ENCODE measurements around the gene ADD3.

Gene ADD3

GRCh38 chr10:110168601-110169481, 161.1 kb downstream of the ADD3 start:
- Histone ChIP-seq H3K9me2 (replicated peaks; ENCODE audit: low read depth, low read length) (no peaks in the 10 kb centered on the region), H3K27me3 (ENCODE audit: insufficient read depth, low read length, poor library complexity, severe bottlenecking) (peaks cover 82% of the 10 kb centered on the region), H3K36me3 (ENCODE audit: insufficient read depth, low read length) (no peaks in the 10 kb centered on the region), H3K4me3 (ENCODE audit: low read length, poor library complexity, severe bottlenecking) (no peak overlapping the region), H3K9ac (ENCODE audit: low read depth, low read length, poor library complexity, severe bottlenecking) (no peak overlapping the region), H3K79me2 (ENCODE audit: insufficient read depth, low read length) (no peaks in the 10 kb centered on the region), H3K9me3 (ENCODE audit: insufficient read depth, low read depth, low read length) (no peaks in the 10 kb centered on the region), H3K4me1 (ENCODE audit: insufficient read depth, low read length, poor library complexity, severe bottlenecking) (no peaks in the 10 kb centered on the region), H3F3A (ENCODE audit: low read depth) (no peaks in the 10 kb centered on the region), H2AFZ (ENCODE audit: low read length) (no peak overlapping the region), H4K20me1 (ENCODE audit: insufficient read depth, low read length, poor library complexity, severe bottlenecking) (no peaks in the 10 kb centered on the region), H3K4me2 (ENCODE audit: low read depth, low read length, poor library complexity, severe bottlenecking) (no peak overlapping the region)
- TF ChIP-seq EZH2phosphoT487 (IDR thresholded peaks at IDR 0.05; ENCODE audit: borderline replicate concordance) = no peak
- no peak for TF ChIP-seq CTCF (conservative IDR thresholded peaks at IDR 0.05; ENCODE audit: low read length)

GRCh38 chr10:110169586-110169985, 161.8 kb downstream of the ADD3 start:
- Histone ChIP-seq H4K20me1 (ENCODE audit: insufficient read depth, low read length, poor library complexity, severe bottlenecking) (no peaks in the 10 kb centered on the region), H3K9me2 (replicated peaks; ENCODE audit: low read depth, low read length) (no peaks in the 10 kb centered on the region)

GRCh38 chr10:110170142-110170971, 162.6 kb downstream of the ADD3 start:
- TF ChIP-seq CTCF (conservative IDR thresholded peaks at IDR 0.05; ENCODE audit: low read length) (no peak), EZH2phosphoT487 (IDR thresholded peaks at IDR 0.05; ENCODE audit: borderline replicate concordance) (no peak)
- no peak overlapping the region for H3K4me2 ChIP-seq (ENCODE audit: low read depth, low read length, poor library complexity, severe bottlenecking)
- no peak overlapping the region for H2AFZ ChIP-seq (ENCODE audit: low read length)

More at GRCh38 chr10:110169586-110169985, 161.8 kb downstream of the ADD3 start:
- peaks cover 82% of the 10 kb centered on the region for H3K27me3 ChIP-seq (ENCODE audit: insufficient read depth, low read length, poor library complexity, severe bottlenecking)
- H3K4me3 ChIP-seq (ENCODE audit: low read length, poor library complexity, severe bottlenecking) = no peak overlapping the region
- H3K4me2 ChIP-seq (ENCODE audit: low read depth, low read length, poor library complexity, severe bottlenecking) = no peak overlapping the region
- no peak overlapping the region for H3K9ac ChIP-seq (ENCODE audit: low read depth, low read length, poor library complexity, severe bottlenecking)
- H3K4me1 ChIP-seq (ENCODE audit: insufficient read depth, low read length, poor library complexity, severe bottlenecking) = no peaks in the 10 kb centered on the region
- no peaks in the 10 kb centered on the region for H3K36me3 ChIP-seq (ENCODE audit: insufficient read depth, low read length)
- no peaks in the 10 kb centered on the region for H3F3A ChIP-seq (ENCODE audit: low read depth)
- TF ChIP-seq CTCF (conservative IDR thresholded peaks at IDR 0.05; ENCODE audit: low read length) = no peak
- no peak for TF ChIP-seq EZH2phosphoT487 (IDR thresholded peaks at IDR 0.05; ENCODE audit: borderline replicate concordance)
- no peaks in the 10 kb centered on the region for H3K79me2 ChIP-seq (ENCODE audit: insufficient read depth, low read length)
- H2AFZ ChIP-seq (ENCODE audit: low read length) = no peak overlapping the region
- H3K9me3 ChIP-seq (ENCODE audit: insufficient read depth, low read depth, low read length) = no peaks in the 10 kb centered on the region

More at GRCh38 chr10:110170142-110170971, 162.6 kb downstream of the ADD3 start:
- Histone ChIP-seq H3K4me3 (ENCODE audit: low read length, poor library complexity, severe bottlenecking) (no peak overlapping the region), H3K9ac (ENCODE audit: low read depth, low read length, poor library complexity, severe bottlenecking) (no peak overlapping the region), H3K79me2 (ENCODE audit: insufficient read depth, low read length) (no peaks in the 10 kb centered on the region), H3K36me3 (ENCODE audit: insufficient read depth, low read length) (no peaks in the 10 kb centered on the region), H3K9me2 (replicated peaks; ENCODE audit: low read depth, low read length) (no peaks in the 10 kb centered on the region), H4K20me1 (ENCODE audit: insufficient read depth, low read length, poor library complexity, severe bottlenecking) (no peaks in the 10 kb centered on the region), H3K4me1 (ENCODE audit: insufficient read depth, low read length, poor library complexity, severe bottlenecking) (no peaks in the 10 kb centered on the region), H3F3A (ENCODE audit: low read depth) (no peaks in the 10 kb centered on the region), H3K9me3 (ENCODE audit: insufficient read depth, low read depth, low read length) (no peaks in the 10 kb centered on the region), H3K27me3 (ENCODE audit: insufficient read depth, low read length, poor library complexity, severe bottlenecking) (peaks cover 75% of the 10 kb centered on the region)
